Liver (tissue), 3 donors: ENCODE data around the gene RASA3.

ENCODE experiments used
- CTCF ChIP-seq: fragments of 150-350 bp; IDR thresholded peaks from 2 replicates; pipeline ENCODE4 v1.5.1; 2017; ENCODE audit warnings: improper control_type of control experiment, low read depth, low read length; ENCODE audit not compliant: missing input control
- EGR1 ChIP-seq, 2 donors: IDR thresholded peaks; 2 replicates each; pipeline ENCODE4 v1.6.1; 2016 to 2018; ENCODE audit warnings: antibody characterized with exemption in 2 of 2, low read depth in 2 of 2
- JUND ChIP-seq, 2 donors: IDR thresholded peaks; 2 replicates each; pipeline ENCODE4 v1.6.1; 2016; ENCODE audit warnings: antibody characterized with exemption in 2 of 2
- SP1 ChIP-seq: IDR thresholded peaks from 2 replicates; pipeline ENCODE4 v1.6.1; 2018; ENCODE audit warnings: antibody characterized with exemption, mild to moderate bottlenecking
- TAF1 ChIP-seq: conservative IDR thresholded peaks from 2 replicates; pipeline ENCODE4 v1.6.1; 2016; ENCODE audit warnings: antibody characterized with exemption, mild to moderate bottlenecking
- YY1 ChIP-seq: IDR thresholded peaks from 2 replicates; pipeline ENCODE4 v1.6.1; 2016; ENCODE audit warnings: antibody characterized with exemption, mild to moderate bottlenecking
- TF ChIP-seq, protein P1 (sequence below): IDR thresholded peaks from 2 replicates; pipeline ENCODE4 v1.6.1; 2016; ENCODE audit warnings: antibody characterized with exemption
- TF ChIP-seq, protein P2 (sequence below): IDR thresholded peaks from 2 replicates; pipeline ENCODE4 v1.6.1; 2016; ENCODE audit warnings: antibody characterized with exemption, mild to moderate bottlenecking
- donor health status: healthy.
- donor health status: healthy.

GRCh38 chr13:114142640-114143490, 10.4 kb upstream of the RASA3 start:
- TF ChIP-seq CTCF = no peak
- no peak for TF ChIP-seq SP1
- TF ChIP-seq, protein P1, sequence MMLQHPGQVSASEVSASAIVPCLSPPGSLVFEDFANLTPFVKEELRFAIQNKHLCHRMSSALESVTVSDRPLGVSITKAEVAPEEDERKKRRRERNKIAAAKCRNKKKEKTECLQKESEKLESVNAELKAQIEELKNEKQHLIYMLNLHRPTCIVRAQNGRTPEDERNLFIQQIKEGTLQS = no peak
- TF ChIP-seq YY1 = no peak
- no peak for TF ChIP-seq TAF1
- no peak for TF ChIP-seq JUND (IDR thresholded peaks at IDR 0.05)
- TF ChIP-seq, protein P2, sequence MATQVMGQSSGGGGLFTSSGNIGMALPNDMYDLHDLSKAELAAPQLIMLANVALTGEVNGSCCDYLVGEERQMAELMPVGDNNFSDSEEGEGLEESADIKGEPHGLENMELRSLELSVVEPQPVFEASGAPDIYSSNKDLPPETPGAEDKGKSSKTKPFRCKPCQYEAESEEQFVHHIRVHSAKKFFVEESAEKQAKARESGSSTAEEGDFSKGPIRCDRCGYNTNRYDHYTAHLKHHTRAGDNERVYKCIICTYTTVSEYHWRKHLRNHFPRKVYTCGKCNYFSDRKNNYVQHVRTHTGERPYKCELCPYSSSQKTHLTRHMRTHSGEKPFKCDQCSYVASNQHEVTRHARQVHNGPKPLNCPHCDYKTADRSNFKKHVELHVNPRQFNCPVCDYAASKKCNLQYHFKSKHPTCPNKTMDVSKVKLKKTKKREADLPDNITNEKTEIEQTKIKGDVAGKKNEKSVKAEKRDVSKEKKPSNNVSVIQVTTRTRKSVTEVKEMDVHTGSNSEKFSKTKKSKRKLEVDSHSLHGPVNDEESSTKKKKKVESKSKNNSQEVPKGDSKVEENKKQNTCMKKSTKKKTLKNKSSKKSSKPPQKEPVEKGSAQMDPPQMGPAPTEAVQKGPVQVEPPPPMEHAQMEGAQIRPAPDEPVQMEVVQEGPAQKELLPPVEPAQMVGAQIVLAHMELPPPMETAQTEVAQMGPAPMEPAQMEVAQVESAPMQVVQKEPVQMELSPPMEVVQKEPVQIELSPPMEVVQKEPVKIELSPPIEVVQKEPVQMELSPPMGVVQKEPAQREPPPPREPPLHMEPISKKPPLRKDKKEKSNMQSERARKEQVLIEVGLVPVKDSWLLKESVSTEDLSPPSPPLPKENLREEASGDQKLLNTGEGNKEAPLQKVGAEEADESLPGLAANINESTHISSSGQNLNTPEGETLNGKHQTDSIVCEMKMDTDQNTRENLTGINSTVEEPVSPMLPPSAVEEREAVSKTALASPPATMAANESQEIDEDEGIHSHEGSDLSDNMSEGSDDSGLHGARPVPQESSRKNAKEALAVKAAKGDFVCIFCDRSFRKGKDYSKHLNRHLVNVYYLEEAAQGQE = no peak
- TF ChIP-seq EGR1 (IDR thresholded peaks at IDR 0.05; ENCODE audit: low read depth in 2 of 2) = no peak
